Measurements from ENCODE around the gene TMEM217.

DNA sequence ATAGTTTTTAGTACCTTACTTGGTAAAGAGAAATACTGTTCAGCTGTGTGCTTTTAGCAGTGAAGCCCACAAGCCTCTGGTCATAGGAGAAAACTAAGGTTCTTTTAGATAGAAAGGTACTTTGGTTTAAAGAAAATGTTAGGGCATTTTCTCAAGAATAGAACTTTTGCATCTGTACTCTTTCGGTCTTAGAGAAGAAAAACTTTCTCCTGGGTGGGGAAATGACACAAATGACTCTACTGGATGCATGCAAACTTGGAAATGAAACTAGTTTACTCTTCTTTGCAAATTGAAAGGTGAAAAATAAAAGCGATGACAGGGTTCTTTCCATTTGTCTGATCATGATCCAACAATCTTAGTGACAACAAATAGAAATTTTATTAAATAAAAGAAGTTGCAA is 2.1 kb upstream of the TMEM217 start:
- TF ChIP-seq, protein P1, sequence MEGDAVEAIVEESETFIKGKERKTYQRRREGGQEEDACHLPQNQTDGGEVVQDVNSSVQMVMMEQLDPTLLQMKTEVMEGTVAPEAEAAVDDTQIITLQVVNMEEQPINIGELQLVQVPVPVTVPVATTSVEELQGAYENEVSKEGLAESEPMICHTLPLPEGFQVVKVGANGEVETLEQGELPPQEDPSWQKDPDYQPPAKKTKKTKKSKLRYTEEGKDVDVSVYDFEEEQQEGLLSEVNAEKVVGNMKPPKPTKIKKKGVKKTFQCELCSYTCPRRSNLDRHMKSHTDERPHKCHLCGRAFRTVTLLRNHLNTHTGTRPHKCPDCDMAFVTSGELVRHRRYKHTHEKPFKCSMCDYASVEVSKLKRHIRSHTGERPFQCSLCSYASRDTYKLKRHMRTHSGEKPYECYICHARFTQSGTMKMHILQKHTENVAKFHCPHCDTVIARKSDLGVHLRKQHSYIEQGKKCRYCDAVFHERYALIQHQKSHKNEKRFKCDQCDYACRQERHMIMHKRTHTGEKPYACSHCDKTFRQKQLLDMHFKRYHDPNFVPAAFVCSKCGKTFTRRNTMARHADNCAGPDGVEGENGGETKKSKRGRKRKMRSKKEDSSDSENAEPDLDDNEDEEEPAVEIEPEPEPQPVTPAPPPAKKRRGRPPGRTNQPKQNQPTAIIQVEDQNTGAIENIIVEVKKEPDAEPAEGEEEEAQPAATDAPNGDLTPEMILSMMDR (conservative IDR thresholded peaks at IDR 0.05 in 1 of 2, IDR thresholded peaks at IDR 0.05 in 1 of 2; ENCODE audit: extremely low read depth in 1 of 2, insufficient read depth in 1 of 2, low read depth in 1 of 2, low read length in 2 of 2) = no peak
- TF ChIP-seq EZH2 (IDR thresholded peaks at IDR 0.05; ENCODE audit: borderline replicate concordance, low read length) = no peak

All from mammary epithelial cell (primary cell).